HepG2 (cell line): ENCODE measurements around the gene RPS8. TPM values are rescaled to one million over a fixed set of nuclear protein-coding genes. Genes with fewer than 3 reads are reported as not detected.

Source experiments
- BRF2 ChIP-seq: sonication (generic); formaldehyde crosslinking; IDR thresholded peaks from 2 replicates; pipeline ENCODE4 v1.8.1; 2022; ENCODE audit warnings: mild to moderate bottlenecking, missing genetic modification reagents
- CENPT ChIP-seq: sonication (generic); formaldehyde crosslinking; IDR thresholded peaks from 2 replicates; pipeline ENCODE4 v1.8.0; 2022; ENCODE audit warnings: low read depth, mild to moderate bottlenecking, moderate library complexity, missing genetic modification reagents
- DBP ChIP-seq: sonication (generic); formaldehyde crosslinking; IDR thresholded peaks from 2 replicates; pipeline ENCODE4 v1.4.0; 2020; ENCODE audit warnings: missing genetic modification reagents; ENCODE audit errors: not compliant biosample characterization
- DDIT3 ChIP-seq: sonication (generic); formaldehyde crosslinking; IDR thresholded peaks from 2 replicates; pipeline ENCODE4 v1.4.0; 2020; ENCODE audit warnings: mild to moderate bottlenecking, missing genetic modification reagents
- DZIP1 ChIP-seq: sonication (generic); formaldehyde crosslinking; IDR thresholded peaks from 2 replicates; pipeline ENCODE4 v1.5.0; 2020; ENCODE audit warnings: mild to moderate bottlenecking, missing genetic modification reagents
- HIC2 ChIP-seq: sonication (generic); formaldehyde crosslinking; IDR thresholded peaks from 2 replicates; pipeline ENCODE4 v1.9.0; 2022; ENCODE audit warnings: low read depth, missing genetic modification reagents
- KDM1A ChIP-seq: IDR thresholded peaks from 2 replicates; pipeline ENCODE4 v1.6.1; 2016; ENCODE audit warnings: missing compliant biosample characterization
- KLF9 ChIP-seq: IDR thresholded peaks from 2 replicates; pipeline ENCODE4 v1.6.1; 2016; ENCODE audit warnings: low read depth
- MIER2 ChIP-seq: IDR thresholded peaks from 2 replicates; pipeline ENCODE4 v1.6.1; 2016; ENCODE audit warnings: missing biosample characterization, missing genetic modification reagents
- NR1H2 ChIP-seq: sonication (generic); formaldehyde crosslinking; IDR thresholded peaks from 2 replicates; pipeline ENCODE4 v1.8.1; 2022; ENCODE audit warnings: low read depth, missing genetic modification reagents, borderline replicate concordance
- PAWR ChIP-seq: sonication (generic); formaldehyde crosslinking; IDR thresholded peaks from 2 replicates; pipeline ENCODE4 v1.4.0; 2020; ENCODE audit warnings: missing genetic modification reagents, mild to moderate bottlenecking, borderline replicate concordance
- PHB2 ChIP-seq: fragments of 450-650 bp; IDR thresholded peaks from 2 replicates; pipeline ENCODE4 v1.6.1; 2018; ENCODE audit not compliant: partially characterized antibody
- PHF20 ChIP-seq: sonication (generic); formaldehyde crosslinking; IDR thresholded peaks from 2 replicates; pipeline ENCODE4 v1.5.0; 2020; ENCODE audit warnings: mild to moderate bottlenecking, missing genetic modification reagents
- SRSF9 ChIP-seq: fragments of 200-400 bp; formaldehyde crosslinking; IDR thresholded peaks from 2 replicates; pipeline ENCODE4 v1.6.1; 2018; ENCODE audit warnings: borderline replicate concordance, mild to moderate bottlenecking, low read depth, low read length; ENCODE audit not compliant: insufficient read depth, poor library complexity, severe bottlenecking
- TMF1 ChIP-seq: sonication (generic); formaldehyde crosslinking; IDR thresholded peaks from 2 replicates; pipeline ENCODE4 v1.8.1; 2022; ENCODE audit warnings: low read depth, missing genetic modification reagents
- ZNF260 ChIP-seq: sonication (generic); formaldehyde crosslinking; IDR thresholded peaks from 2 replicates; pipeline ENCODE4 v1.4.0; 2020; ENCODE audit warnings: missing genetic modification reagents, low read depth, mild to moderate bottlenecking, borderline replicate concordance
- ZNF513 ChIP-seq: sonication (generic); formaldehyde crosslinking; conservative IDR thresholded peaks from 2 replicates; pipeline ENCODE4 v1.5.0; 2020; ENCODE audit warnings: missing genetic modification reagents
- ZNF747 ChIP-seq: sonication (generic); formaldehyde crosslinking; IDR thresholded peaks from 2 replicates; pipeline ENCODE4 v1.8.1; 2023; ENCODE audit warnings: missing genetic modification reagents, mild to moderate bottlenecking, borderline replicate concordance
- ZNF773 ChIP-seq: sonication (generic); formaldehyde crosslinking; IDR thresholded peaks from 2 replicates; pipeline ENCODE4 v1.4.0; 2020; ENCODE audit warnings: missing genetic modification reagents, borderline replicate concordance
- ZNF781 ChIP-seq: sonication (generic); formaldehyde crosslinking; IDR thresholded peaks from 2 replicates; pipeline ENCODE4 v1.5.1; 2020; ENCODE audit warnings: borderline replicate concordance, mild to moderate bottlenecking, missing genetic modification reagents; ENCODE audit errors: not compliant biosample characterization
- polyA plus RNA-seq, 8 experiments: library from polyadenylated mRNA; depleted of rRNA in 3 of 8; stranded (reverse) in 7 of 8; unstranded in 1 of 8; fragments of >200 nt; fragmentation: Illumina TruSeq in 4 of 8; extraction: Trizol in 4 of 8; gene quantifications; 2 replicates each; pipeline versions ENCODE4 v1.2.1 to v1.2.3, GENCODE V29; 2011 to 2016; ENCODE audit warnings: low read depth in 4 of 8, missing spikeins in 1 of 8, mixed read lengths in 1 of 8; ENCODE audit not compliant: insufficient read depth in 1 of 8
- total RNA-seq, 5 experiments: library from RNA; depleted of rRNA; stranded (reverse); fragments of >200 nt; fragmentation: Illumina TruSeq; extraction: Trizol; gene quantifications; 2 replicates each; pipeline ENCODE4 v1.2.3, GENCODE V29; 2016; ENCODE audit warnings: low read depth in 1 of 5

Gene RPS8
- total and polyA plus RNA-seq, 2 of the 13 experiments (the other 11 are each of a cell fraction or from before 2014, with no cell fraction given): 2,628 to 2,822 TPM

- TF ChIP-seq SRSF9 (no peak), TMF1 (CRISPR knock-in tag) (peak; percentile 44; the same call in 1 of the 2 replicates), ZNF781 (peak; percentile 82), MIER2 (CRISPR knock-in tag) (no peak), ZNF513 (CRISPR knock-in tag) (no peak), ZNF773 (CRISPR knock-in tag) (peak; percentile 62; the same call in 1 of the 2 replicates), PHF20 (CRISPR knock-in tag) (peak; percentile 91), KDM1A (CRISPR knock-in tag) (no peak), DBP (CRISPR knock-in tag) (peak; percentile 86), DDIT3 (CRISPR knock-in tag) (no peak), ZNF260 (CRISPR knock-in tag) (no peak), DZIP1 (no peak), NR1H2 (0 out of 2 replicates have a peak, but pooled peaks have one; percentile 31), PAWR (CRISPR knock-in tag) (peak; percentile 60; the same call in 1 of the 2 replicates), HIC2 (CRISPR knock-in tag) (no peak), BRF2 (CRISPR knock-in tag) (no peak), CENPT (no peak), KLF9 (no peak), ZNF747 (CRISPR knock-in tag) (peak; percentile 93; the same call in 1 of the 2 replicates), PHB2 (no peak)
Observed at GRCh38 chr1:44775078-44775929, at the start of gene RPS8 (continued).
